ENCODE measurements around the gene PIGS.
"Not testable (repeated sequence)": the region's sequence is repeated elsewhere in the genome, so short reads cannot be mapped to it uniquely, and the experiment has no call there.

The PIGS gene

GRCh38 chr17:28612936-28613872, 41.9 kb upstream of the PIGS start:
- H3K27ac ChIP-seq = no peak overlapping the region
- TF ChIP-seq ZFX (IDR thresholded peaks at IDR 0.05) = no peak
- peak; percentile 76 for TF ChIP-seq CTCF (conservative IDR thresholded peaks at IDR 0.05)

- H3K27ac ChIP-seq = no peak overlapping the region
- TF ChIP-seq CTCF (conservative IDR thresholded peaks at IDR 0.05) = no peak
- TF ChIP-seq ZFX (IDR thresholded peaks at IDR 0.05) = no peak
Observed at GRCh38 chr17:28612531-28612930, 41.2 kb upstream of the PIGS start.

- TF ChIP-seq ZFX (IDR thresholded peaks at IDR 0.05) = no peak
- no peak for TF ChIP-seq CTCF (conservative IDR thresholded peaks at IDR 0.05)
- H3K27ac ChIP-seq = no peak overlapping the region
Observed at GRCh38 chr17:28610376-28610775, 39.1 kb upstream of the PIGS start.

GRCh38 chr17:28604031-28604430, 32.7 kb upstream of the PIGS start:
- H3K27ac ChIP-seq = not testable (repeated sequence)

- H3K27ac ChIP-seq = peak overlapping the region; percentile 84
- no peak for TF ChIP-seq CTCF (conservative IDR thresholded peaks at IDR 0.05)
- TF ChIP-seq ZFX (IDR thresholded peaks at IDR 0.05) = no peak
Observed at GRCh38 chr17:28599311-28600184, 28.2 kb upstream of the PIGS start.

GRCh38 chr17:28598799-28599310, 27.5 kb upstream of the PIGS start, which contains the start of gene SPAG5:
Gene SPAG5 (minus strand): TSS chr17:28599025. CDS start chr17:28598946, 79 bp downstream.
- TF ChIP-seq CTCF (conservative IDR thresholded peaks at IDR 0.05) = no peak
- TF ChIP-seq ZFX (IDR thresholded peaks at IDR 0.05) = peak; percentile 63; the same call in 1 of the 2 replicates

GRCh38 chr17:28598389-28598788, 27.1 kb upstream of the PIGS start:
- TF ChIP-seq CTCF (conservative IDR thresholded peaks at IDR 0.05) (no peak), ZFX (IDR thresholded peaks at IDR 0.05) (no peak)

More at GRCh38 chr17:28598799-28599310, 27.5 kb upstream of the PIGS start, which contains the start of gene SPAG5:
- peak within 1 kb of the TSS; percentile 84 for H3K27ac ChIP-seq

More at GRCh38 chr17:28598389-28598788, 27.1 kb upstream of the PIGS start:
- H3K27ac ChIP-seq = peak overlapping the region; percentile 84

All from C4-2B (cell line).